CD4-positive, alpha-beta T cell treated with Interleukin-15 for 4 hours (primary cell): Measurements from ENCODE around the gene CIBAR2.

Experiments used
- DNase-seq: peaks from one replicate; pipeline ENCODE4 v3.0.0-alpha.2; 2020; ENCODE audit warnings: low spot score

CIBAR2 gene

GRCh38 chr16:85083051-85083639, 29.1 kb downstream of the CIBAR2 start:
- DNase-seq, result no peak

- no peak for DNase-seq
Measured at GRCh38 chr16:85082173-85083050, 29.9 kb downstream of the CIBAR2 start.

- no peak for DNase-seq
Measured at GRCh38 chr16:85081765-85082164, 30.5 kb downstream of the CIBAR2 start.

DNA sequence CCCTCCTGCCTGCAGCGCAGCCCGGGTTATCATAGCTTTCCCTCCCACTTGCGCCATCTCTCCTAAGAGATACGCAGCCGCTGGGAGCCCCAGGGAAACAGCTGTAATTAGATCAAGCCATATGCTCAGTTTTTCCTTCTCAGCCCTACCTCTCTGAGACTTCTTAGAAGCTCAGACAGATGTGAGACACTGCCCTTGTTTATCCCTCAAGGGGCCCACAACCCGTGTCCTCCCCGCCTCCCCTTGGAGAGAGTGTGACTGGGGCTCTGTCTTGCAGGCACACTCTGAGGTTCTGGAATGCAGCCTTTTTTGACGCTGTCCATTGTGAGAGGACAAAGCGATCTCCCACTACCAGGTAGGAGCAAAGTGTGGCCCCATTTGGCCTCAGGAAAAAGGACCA, 31.2 kb downstream of the CIBAR2 start:
- DNase-seq, result no peak

DNA sequence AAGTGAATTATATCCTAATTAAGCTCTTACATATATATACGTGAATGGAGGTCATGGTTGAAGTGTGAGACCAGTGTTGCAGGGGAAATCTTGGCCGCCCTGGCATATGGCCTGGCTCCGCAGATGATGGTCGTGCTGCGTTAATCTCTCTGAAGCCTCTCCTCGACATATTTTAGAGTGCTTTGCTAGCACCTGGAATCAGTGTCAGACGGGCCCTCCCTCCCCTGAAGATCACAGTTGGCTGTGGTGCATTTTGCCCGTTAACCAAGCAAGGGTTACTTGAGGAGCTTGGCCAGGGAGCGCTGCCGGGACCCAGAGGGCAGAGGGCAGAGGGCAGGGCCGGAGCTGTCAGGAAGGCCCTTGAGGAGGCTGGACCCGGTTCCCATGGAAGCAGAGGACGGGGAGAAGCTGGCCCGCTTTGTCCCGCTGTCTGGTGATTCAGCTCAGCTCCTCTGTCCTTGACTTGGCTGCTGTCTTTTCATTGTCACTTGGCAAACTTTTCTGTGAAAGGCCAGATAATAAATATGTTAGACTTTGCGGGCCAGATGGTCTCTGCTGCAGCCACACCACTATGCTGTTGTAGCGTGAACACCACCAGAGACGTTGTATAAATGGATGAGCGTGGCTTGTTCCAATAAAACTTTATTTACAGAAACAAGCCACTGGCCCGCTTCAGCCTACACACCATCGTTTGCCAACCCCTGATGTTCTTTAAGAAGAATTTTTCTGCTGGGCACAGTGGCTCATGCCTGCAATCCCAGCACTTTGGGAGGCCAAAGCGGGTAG, 32.3 kb downstream of the CIBAR2 start:
- DNase-seq, result no peak

- DNase-seq, result no peak
Measured at GRCh38 chr16:85078952-85079351, 33.3 kb downstream of the CIBAR2 start.

DNA sequence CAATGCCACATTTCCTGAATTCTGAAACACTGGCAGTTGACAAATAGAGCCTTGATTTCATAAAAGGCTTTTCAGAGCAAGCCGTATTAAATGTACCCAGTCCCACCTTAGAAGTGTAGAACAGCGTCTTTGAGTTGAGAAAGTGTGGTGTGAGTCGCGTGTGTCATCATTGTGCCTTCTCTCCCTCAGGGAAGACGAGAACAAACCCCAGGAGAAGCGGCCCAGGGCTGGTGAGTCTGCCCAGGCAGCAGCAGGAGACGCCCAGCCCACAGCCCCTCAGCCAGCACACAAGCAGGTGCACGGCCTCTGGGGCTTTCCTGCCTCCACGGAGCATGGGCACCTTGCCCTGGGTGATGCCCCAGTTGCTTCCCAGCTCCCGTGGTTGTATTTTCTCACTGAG, 34.0 kb downstream of the CIBAR2 start:
- no peak for DNase-seq

GRCh38 chr16:85077576-85078125, 34.6 kb downstream of the CIBAR2 start:
- no peak for DNase-seq

- DNase-seq, result no peak
Measured at GRCh38 chr16:85077039-85077438, 35.2 kb downstream of the CIBAR2 start.

GRCh38 chr16:85075236-85075924, 36.9 kb downstream of the CIBAR2 start:
- DNase-seq, result no peak

- no peak for DNase-seq
Measured at GRCh38 chr16:85074225-85074914, 37.9 kb downstream of the CIBAR2 start.

DNA sequence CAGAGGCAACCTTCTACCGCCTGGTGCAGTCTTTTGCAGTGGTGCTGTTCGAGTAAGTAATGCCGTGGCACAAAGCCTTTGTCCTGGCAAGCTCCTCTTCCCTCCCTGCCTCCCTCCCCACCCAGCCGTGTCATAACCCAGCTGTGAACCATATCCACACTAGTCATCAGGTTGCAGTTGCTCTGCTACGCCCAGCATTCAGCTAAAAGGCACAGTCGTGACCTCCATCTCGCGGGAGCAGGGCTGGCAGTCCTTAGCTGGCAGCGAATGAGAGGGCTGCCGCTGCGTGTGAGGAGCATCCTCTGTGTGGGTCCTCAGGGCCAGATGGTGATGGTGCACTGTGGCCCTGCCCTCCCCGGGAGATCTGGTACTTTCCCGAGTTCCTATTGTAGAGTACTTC, 39.3 kb downstream of the CIBAR2 start:
- no peak for DNase-seq

DNA sequence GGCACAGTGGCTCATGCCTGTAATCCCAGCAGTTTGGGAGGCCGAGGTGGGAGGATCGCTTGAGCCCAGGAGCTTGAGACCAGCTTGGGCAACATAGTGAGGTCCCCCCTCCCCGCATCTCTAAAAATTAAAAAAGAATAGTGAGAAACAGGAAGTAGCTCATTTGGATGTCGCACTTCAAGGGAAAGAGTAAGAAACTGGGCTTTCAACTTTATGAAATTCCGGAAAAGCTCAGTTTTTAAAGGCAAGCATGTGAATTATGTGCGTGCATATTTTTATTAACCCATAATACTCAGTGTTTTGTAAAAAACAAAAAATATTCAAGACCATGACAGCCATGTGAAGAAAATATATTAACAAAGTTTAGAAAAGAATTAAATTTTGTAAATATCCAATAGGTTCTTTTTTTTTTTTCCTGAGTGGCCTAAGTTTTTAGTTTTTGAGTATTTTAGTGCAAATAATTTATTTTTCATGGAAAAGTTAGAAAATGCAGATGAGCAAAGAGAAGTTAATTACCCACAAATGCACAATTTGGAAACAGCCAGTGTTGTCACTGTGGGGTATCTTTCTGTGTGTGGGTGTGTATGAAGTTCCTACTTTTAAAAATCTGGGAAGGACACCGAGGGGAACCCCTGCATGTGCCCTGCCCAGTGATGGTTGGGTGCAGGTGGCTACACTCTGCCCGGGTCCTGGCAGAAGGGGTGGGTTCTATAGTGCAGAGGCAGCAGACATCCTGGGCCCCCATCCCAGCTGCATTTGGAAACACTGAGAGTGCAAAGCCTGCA, 40.0 kb downstream of the CIBAR2 start:
- no peak for DNase-seq

GRCh38 chr16:85069171-85069570, 43.1 kb downstream of the CIBAR2 start:
- DNase-seq, result no peak

- DNase-seq, result no peak
Measured at GRCh38 chr16:85068746-85069145, 43.5 kb downstream of the CIBAR2 start.

GRCh38 chr16:85067426-85067825, 44.8 kb downstream of the CIBAR2 start:
- no peak for DNase-seq

DNA sequence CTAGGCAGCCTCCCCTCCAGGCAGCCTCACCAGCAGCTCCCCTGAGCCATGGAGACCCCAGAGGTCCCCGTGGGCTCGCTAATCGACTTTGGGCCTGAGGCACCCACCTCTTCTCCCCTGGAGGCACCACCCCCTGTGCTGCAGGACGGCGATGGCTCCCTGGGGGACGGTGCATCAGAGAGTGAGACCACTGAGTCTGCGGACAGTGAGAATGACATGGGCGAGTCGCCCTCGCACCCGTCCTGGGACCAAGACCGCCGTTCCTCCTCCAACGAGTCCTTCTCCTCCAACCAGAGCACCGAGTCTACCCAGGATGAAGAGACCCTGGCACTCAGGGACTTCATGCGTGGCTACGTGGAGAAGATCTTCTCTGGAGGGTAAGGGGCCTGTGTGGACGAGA, 45.2 kb downstream of the CIBAR2 start:
- no peak for DNase-seq

DNA sequence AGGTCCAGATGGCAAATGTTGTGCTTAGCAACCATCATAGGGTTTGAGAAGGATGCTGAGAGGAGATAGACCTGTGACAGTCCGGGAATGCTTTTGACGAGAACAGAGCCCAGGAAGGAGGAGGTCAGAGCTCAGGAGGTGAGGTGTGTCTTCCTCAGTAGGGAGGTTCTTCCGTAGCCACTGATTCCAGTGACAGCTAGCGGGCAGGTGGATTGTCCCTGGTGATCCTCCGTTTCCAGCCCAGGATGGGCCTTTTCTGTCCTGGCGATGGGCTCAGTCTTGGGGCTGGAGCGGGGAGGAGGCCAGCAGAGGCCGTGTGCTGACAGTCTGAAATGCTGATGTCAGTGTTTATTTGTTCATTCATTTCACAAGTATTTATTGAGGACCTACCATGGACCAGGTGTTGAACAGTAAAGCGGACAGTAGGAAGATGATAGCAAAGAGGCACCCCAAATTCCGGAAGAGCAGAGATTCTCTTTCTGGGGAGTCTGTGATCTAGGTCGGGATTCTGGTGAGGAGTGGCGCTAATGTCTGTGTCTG, 45.9 kb downstream of the CIBAR2 start:
- DNase-seq, result no peak

DNA sequence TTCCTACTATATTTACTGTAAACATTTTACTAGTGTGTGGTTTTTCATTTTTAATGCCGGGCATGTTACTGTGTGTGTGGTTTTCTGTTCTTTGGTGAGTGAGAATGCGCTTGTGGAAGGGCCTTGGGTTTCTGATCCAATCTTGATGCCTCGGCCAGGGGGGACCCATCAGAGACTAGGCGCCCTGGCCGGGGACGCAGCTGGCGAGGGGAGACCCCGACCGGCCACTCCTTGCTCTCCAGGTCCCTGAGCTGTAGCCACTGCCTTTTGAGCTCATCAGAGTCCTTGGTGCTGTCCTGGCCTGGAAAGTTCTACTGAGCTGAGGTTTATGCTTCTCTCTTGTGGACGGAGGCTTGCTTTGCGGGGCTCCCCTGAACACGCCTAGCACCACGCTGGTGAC, 47.2 kb downstream of the CIBAR2 start:
- DNase-seq, result no peak

DNA sequence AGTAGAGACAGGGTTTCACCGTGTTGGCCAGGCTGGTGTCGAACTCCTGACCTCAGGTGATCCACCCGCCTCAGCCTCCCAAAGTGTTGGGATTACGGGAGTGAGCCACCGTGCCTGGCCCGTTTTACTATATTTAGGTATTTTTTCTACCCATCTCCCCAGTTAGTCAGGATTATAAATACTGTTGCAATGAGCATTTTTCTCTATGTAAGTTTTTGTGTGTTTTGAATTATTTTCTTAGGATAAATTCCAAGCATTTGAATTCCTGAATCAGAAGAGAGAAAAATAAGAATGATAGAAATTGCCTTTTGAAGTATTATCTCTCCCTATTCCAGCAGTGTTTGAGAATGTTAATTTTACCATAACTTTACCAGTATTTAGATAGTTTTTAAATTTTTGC, 48.1 kb downstream of the CIBAR2 start:
- no peak for DNase-seq
